ENCODE results near the gene USP9Y. TPM values are rescaled to one million over a fixed set of nuclear protein-coding genes. Genes with fewer than 3 reads are reported as not detected.

Gene USP9Y
- total and polyA plus RNA-seq, 2 donors (not counting 1 experiment from before 2014, with no cell fraction given): 42.1 TPM; not detected in 1

GRCh38 chrY:12867960-12868359 is 166.9 kb downstream of the USP9Y start:
- POLR2A ChIA-PET: no interaction called here
- CTCF ChIA-PET: no interaction called here
- no CpG with 5 or more reads among the region's 2 CpGs for WGBS (ENCODE audit: insufficient coverage)
- Histone ChIP-seq H3K36me3 (replicated peaks in 1 of 2; ENCODE audit: control extremely low read depth in 1 of 2, control insufficient read depth in 1 of 2, extremely low read depth in 1 of 2, insufficient read depth in 2 of 2, low read length in 1 of 2) (no peaks in the 10 kb centered on the region), H3K27ac (ENCODE audit: low read length in 2 of 2) (no peak overlapping the region), H3K4me2 (replicated peaks; ENCODE audit: low read depth, low read length, poor library complexity, severe bottlenecking) (no peak overlapping the region), H3K9ac (ENCODE audit: low read length) (no peak overlapping the region), H3K27me3 (replicated peaks in 1 of 4; ENCODE audit: control extremely low read depth in 1 of 4, control insufficient read depth in 3 of 4, insufficient read depth in 4 of 4, low read length in 3 of 4) (no peaks in the 10 kb centered on the region), H3K4me1 (ENCODE audit: control insufficient read depth in 2 of 2, insufficient read depth in 2 of 2, low read length in 2 of 2) (no peaks in the 10 kb centered on the region), H3K9me3 (ENCODE audit: control extremely low read depth in 1 of 3, control insufficient read depth in 2 of 3, insufficient read depth in 1 of 3, low read length in 2 of 3) (no peaks in the 10 kb centered on the region), H3K79me2 (ENCODE audit: control insufficient read depth, insufficient read depth, low read length) (no peaks in the 10 kb centered on the region), H2AFZ (ENCODE audit: insufficient read depth, low read depth, low read length, poor library complexity, severe bottlenecking) (no peak overlapping the region), H4K20me1 (ENCODE audit: control insufficient read depth, insufficient read depth, low read length, poor library complexity, severe bottlenecking) (no peaks in the 10 kb centered on the region), H3K4me3 (ENCODE audit: control extremely low read depth in 1 of 5, extremely low read depth in 1 of 5, insufficient read depth in 1 of 5, low read depth in 2 of 5, low read length in 4 of 5) (no peak overlapping the region)
- no peak overlapping the region for H3K4me3 Mint-ChIP-seq
- ATAC-seq (ENCODE audit: low read depth) (no peak), DNase-seq (no peak)
- TF ChIP-seq EZH2 (IDR thresholded peaks at IDR 0.05; ENCODE audit: borderline replicate concordance, insufficient read depth, low read depth, low read length, poor library complexity, severe bottlenecking) (no peak), CTCF (IDR thresholded peaks at IDR 0.05) (no peak)
- no peaks in the 10 kb centered on the region for H3K9me3 Mint-ChIP-seq (ENCODE audit: insufficient read depth)
- intact Hi-C loops (cut with micrococcal nuclease): no loop called here
- H3K4me1 Mint-ChIP-seq: no peaks in the 10 kb centered on the region
- H3K27ac Mint-ChIP-seq: no peak overlapping the region
- no peaks in the 10 kb centered on the region for H3K27me3 Mint-ChIP-seq

- Histone ChIP-seq H2AFZ (ENCODE audit: insufficient read depth, low read depth, low read length, poor library complexity, severe bottlenecking) (no peak overlapping the region), H3K9me3 (ENCODE audit: control extremely low read depth in 1 of 3, control insufficient read depth in 2 of 3, insufficient read depth in 1 of 3, low read length in 2 of 3) (peaks cover 0 to 3% (median 0%) of the 10 kb centered on the region in 3 donors), H3K36me3 (replicated peaks in 1 of 2; ENCODE audit: control extremely low read depth in 1 of 2, control insufficient read depth in 1 of 2, extremely low read depth in 1 of 2, insufficient read depth in 2 of 2, low read length in 1 of 2) (no peaks in the 10 kb centered on the region), H3K9ac (ENCODE audit: low read length) (no peak overlapping the region), H3K27me3 (replicated peaks in 1 of 4; ENCODE audit: control extremely low read depth in 1 of 4, control insufficient read depth in 3 of 4, insufficient read depth in 4 of 4, low read length in 3 of 4) (peaks cover 0 to 9% (median 0%) of the 10 kb centered on the region in 4 experiments), H3K4me2 (replicated peaks; ENCODE audit: low read depth, low read length, poor library complexity, severe bottlenecking) (no peak overlapping the region), H3K79me2 (ENCODE audit: control insufficient read depth, insufficient read depth, low read length) (no peaks in the 10 kb centered on the region), H3K4me1 (ENCODE audit: control insufficient read depth in 2 of 2, insufficient read depth in 2 of 2, low read length in 2 of 2) (no peaks in the 10 kb centered on the region), H4K20me1 (ENCODE audit: control insufficient read depth, insufficient read depth, low read length, poor library complexity, severe bottlenecking) (no peaks in the 10 kb centered on the region), H3K27ac (ENCODE audit: low read length in 2 of 2) (no peak overlapping the region), H3K4me3 (ENCODE audit: control extremely low read depth in 1 of 5, extremely low read depth in 1 of 5, insufficient read depth in 1 of 5, low read depth in 2 of 5, low read length in 4 of 5) (no peak overlapping the region)
- POLR2A ChIA-PET: no interaction called here
- Mint-ChIP-seq H3K27me3 (peaks cover 6% of the 10 kb centered on the region), H3K4me1 (no peaks in the 10 kb centered on the region), H3K27ac (no peak overlapping the region), H3K9me3 (ENCODE audit: insufficient read depth) (no peaks in the 10 kb centered on the region), H3K4me3 (no peak overlapping the region)
- CTCF ChIA-PET: no interaction called here
- DNase-seq: no peak
- intact Hi-C loops (cut with micrococcal nuclease): no loop called here
- TF ChIP-seq CTCF (IDR thresholded peaks at IDR 0.05) (no peak), EZH2 (IDR thresholded peaks at IDR 0.05; ENCODE audit: borderline replicate concordance, insufficient read depth, low read depth, low read length, poor library complexity, severe bottlenecking) (no peak)
- no peak for ATAC-seq (ENCODE audit: low read depth)
These were observed 195.9 kb downstream of the USP9Y start for GRCh38 chrY:12896973-12897372.
